Dedifferentiated amniotic fluid mesenchymal stem cell (primary cell): ENCODE results near the gene SPRN.
"Not testable (repeated sequence)": the region's sequence is repeated elsewhere in the genome, so short reads cannot be mapped to it uniquely, and the experiment has no call there.

Experiments
- DNase-seq: peaks from one replicate; pipeline ENCODE4 v3.0.0-alpha.2; 2016; ENCODE audit errors: extremely low spot score

SPRN gene

DNA sequence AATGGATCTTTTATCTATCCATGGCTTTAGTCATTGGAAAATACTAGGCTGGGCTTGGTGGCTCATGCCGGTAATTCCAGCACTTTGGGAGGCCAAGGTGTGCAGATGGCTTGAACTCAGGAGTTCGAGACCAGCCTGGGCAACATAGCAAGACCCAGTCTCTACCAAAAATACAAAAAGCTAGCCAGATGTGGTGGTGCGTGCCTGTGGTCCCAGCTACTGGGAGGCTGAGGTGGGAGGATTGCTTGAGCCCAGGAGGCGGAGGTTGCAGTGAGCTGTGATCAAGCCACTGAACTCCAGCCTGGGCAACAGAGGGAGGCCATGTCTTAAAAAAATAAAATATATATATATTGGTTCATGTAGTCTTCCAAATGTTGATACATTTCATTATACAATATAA is 37.5 kb downstream of the SPRN start:
- not testable (repeated sequence) for DNase-seq

- DNase-seq = no peak
Measured at GRCh38 chr10:133385214-133385613, 39.2 kb downstream of the SPRN start.

DNA sequence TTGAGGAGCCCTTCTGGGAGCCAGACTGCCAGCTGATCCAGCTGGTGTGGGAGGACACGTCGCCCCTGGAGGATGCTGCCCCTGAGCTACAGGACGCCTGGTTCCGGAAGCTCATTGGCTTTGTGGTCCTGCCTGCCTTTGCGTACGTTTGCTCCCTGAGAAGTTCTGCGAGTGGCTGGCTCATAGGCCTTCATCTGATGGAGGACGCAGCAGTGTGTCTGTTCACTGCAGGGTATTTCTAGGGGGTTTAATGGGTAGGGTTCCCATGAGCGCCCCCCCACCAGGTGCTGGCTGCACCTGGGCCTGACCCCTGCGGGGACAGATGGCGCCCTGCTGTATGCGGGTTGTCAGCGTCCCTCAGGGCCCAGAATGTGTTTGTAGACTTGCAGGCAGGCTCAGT is 40.4 kb downstream of the SPRN start:
- no peak for DNase-seq

- no peak for DNase-seq
Measured at GRCh38 chr10:133383551-133383950, 40.9 kb downstream of the SPRN start.

GRCh38 chr10:133381036-133381435 is 43.4 kb downstream of the SPRN start:
- DNase-seq = no peak

- DNase-seq = no peak
Measured at GRCh38 chr10:133379801-133380666, 44.4 kb downstream of the SPRN start.

GRCh38 chr10:133379152-133379800 is 45.1 kb downstream of the SPRN start, which contains the start of gene PAOX:
TSS of gene PAOX (plus strand) at chr10:133379262. CDS start at chr10:133379317, 55 bp downstream.
- DNase-seq = no peak

DNA sequence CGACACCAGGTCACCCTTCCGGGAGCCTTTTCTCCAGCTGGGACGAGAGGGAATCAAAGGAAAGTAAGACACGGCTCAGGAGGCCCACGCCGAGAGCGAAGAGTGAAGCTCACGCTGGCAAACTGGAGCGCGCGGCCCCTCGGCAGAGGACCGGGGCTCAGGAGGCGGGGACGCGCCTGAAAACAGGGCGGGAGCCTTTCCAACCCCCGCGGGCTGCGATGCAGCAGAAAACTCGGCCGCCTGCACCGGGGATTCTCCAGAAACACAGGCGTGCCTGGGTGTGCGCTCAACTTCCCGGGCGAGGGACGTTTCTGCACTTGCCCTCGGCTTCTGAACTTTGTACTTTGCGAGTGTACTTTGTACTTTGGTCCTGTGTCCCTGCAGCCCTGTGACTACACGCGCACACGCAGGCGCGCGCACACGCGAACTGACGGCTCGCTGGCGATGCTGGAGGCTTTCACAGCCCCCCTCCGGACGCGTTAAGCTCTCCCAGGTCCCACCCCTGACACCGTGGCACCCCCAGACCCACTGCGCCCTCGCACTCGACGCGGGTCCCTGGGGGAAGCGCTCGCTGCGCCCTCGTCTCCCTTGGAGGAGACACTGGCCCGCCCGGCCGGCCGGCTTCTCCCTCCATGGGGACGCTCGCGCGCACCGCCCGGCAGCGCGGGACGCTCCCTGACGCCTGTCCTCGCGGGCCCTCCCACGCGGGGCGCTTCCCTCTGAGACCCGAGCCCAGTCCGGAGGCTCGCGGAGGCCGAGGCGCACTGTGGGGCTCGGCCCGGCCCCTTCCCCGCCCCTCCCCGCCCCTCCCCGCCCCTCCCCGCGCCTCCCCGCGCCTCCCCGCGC is 46.0 kb downstream of the SPRN start:
- peak; percentile 22 for DNase-seq

DNA sequence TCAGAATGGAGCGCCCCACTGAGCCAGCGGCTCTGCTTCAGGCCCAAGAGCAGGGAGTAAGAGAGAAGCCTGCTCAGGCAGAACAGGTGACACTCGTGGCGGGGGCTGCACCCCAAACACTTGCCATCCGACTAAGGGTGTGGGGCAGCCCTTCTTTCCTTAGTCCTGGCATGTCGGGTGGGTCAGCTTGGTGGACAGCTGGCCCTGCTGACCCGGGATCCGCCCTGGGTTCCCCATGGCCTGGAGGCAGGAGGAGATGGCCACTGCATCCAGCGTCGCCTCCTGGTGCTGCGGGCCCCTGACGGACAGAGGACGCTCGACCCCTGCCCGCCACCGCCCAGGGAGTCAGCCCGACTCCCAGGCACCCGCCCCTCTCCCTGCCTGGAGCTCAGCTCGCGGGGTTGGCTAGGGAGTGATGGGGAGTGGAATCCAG is 46.6 kb downstream of the SPRN start:
- no peak for DNase-seq

DNA sequence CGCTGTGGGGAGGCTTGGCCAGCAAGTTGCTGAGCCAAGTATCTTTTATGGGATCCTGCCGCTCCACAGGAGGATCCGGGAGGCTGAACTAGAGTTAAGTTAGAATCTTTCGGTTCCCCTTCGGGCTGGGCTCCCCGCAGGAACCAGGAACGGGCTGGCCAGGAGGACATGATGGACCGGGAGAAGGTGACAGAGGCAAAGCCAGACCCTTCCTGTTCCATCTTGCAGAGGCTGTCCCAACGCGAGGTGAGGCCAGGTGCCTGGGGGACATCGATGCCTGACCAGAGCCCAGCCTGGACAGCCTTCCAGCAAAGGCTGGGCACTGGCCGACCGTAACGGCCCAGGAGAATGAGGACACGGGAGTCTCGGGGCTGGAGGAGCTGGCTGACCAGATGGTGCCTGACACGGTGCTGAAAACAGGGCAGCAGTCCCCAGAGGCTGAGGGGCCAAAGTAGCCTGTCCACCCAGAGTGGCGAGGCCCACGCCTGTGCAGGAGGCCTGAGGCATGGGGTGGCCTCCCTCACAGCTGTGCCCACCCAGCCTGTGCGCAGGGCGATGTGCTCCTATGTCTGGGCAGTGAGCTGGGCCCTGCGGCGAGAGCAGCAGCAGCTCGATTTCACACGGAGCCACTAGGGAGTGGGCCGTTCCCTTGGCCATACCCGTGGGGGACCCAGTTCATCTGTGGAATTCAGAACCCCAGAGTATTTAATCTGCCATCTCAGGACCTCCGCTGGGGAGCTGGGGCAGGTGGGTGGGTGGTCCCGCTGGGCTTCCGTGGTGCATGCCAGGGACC is 47.2 kb downstream of the SPRN start:
- no peak for DNase-seq

- DNase-seq = not testable (repeated sequence)
Measured at GRCh38 chr10:133376183-133376582, 48.2 kb downstream of the SPRN start.

GRCh38 chr10:133375357-133376115 is 48.9 kb downstream of the SPRN start:
- no peak for DNase-seq

- DNase-seq = peak; percentile 86
Measured at GRCh38 chr10:133373174-133374090, 51.0 kb downstream of the SPRN start, which contains the start of gene ECHS1. TSS of gene ECHS1 (minus strand) at chr10:133373354. CDS start at chr10:133373333, 21 bp downstream.

DNA sequence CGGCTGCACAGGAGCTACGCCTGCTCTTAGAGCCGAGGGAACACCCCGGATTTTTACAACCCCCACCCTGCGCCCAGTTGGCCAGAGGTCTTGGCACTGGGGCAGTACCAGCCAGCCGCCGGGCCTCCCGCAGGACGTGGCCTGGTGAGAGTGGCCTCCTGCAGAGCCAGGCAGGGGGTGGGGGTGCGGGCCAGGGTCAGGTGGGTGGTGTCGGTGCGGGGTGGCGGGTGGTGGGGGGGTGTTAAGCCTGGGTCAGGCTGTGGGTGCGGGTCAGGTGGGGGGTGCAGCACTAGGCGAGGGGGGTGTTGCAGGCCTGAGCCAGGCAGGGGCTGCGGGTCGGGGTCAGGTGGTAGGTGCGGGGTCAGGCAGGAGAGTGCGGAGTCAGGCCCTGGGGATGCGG is 51.9 kb downstream of the SPRN start:
- DNase-seq = no peak
